ENCODE results near the gene PMVK. TPM values are rescaled to one million over a fixed set of nuclear protein-coding genes. Genes with fewer than 3 reads are reported as not detected.

Gene PMVK
- total and polyA plus RNA-seq, 4 donors, result 9.7 to 37.3 (median 18.6) TPM

GRCh38 chr1:154896771-154897286, 39.7 kb downstream of the PMVK start:
- H3K27me3 ChIP-seq (ENCODE audit: control insufficient read depth in 4 of 4, insufficient read depth in 4 of 4, low read length in 3 of 4), result no peaks in the 10 kb centered on the region
- H3K9ac ChIP-seq (ENCODE audit: low read depth in 1 of 2, low read length in 2 of 2), result no peak overlapping the region
- no peak for TF ChIP-seq GABPA (IDR thresholded peaks at IDR 0.05 in 1 of 2, conservative IDR thresholded peaks at IDR 0.05 in 1 of 2)
- TF ChIP-seq CTCF (IDR thresholded peaks at IDR 0.05; ENCODE audit: low read depth, low read length, missing input control), result no peak
- no peak for TF ChIP-seq FOXA2 (IDR thresholded peaks at IDR 0.05)
- TF ChIP-seq FOXA1 (IDR thresholded peaks at IDR 0.05), result no peak
- H3K27ac ChIP-seq (ENCODE audit: low read depth in 1 of 2, low read length in 2 of 2), result no peak overlapping the region
- 92% methylated on average over 10 of the region's 10 CpGs for WGBS
- DNase-seq (ENCODE audit: low spot score), result no peak
- no peaks in the 10 kb centered on the region for H3K36me3 ChIP-seq (ENCODE audit: control insufficient read depth in 4 of 4, insufficient read depth in 3 of 4, low read depth in 1 of 4, low read length in 3 of 4)
- no peaks in the 10 kb centered on the region for H3K4me1 ChIP-seq (ENCODE audit: control insufficient read depth in 4 of 4, insufficient read depth in 4 of 4, low read length in 3 of 4)
- no peak overlapping the region for H3K4me3 ChIP-seq (ENCODE audit: low read depth in 1 of 3, low read length in 3 of 3)
- no peaks in the 10 kb centered on the region for H3K9me3 ChIP-seq (ENCODE audit: control insufficient read depth in 4 of 4, low read length in 3 of 4)

GRCh38 chr1:154895798-154896197, 40.7 kb downstream of the PMVK start:
- Histone ChIP-seq H3K4me1 (ENCODE audit: control insufficient read depth in 4 of 4, insufficient read depth in 4 of 4, low read length in 3 of 4) (no peaks in the 10 kb centered on the region), H3K27me3 (ENCODE audit: control insufficient read depth in 4 of 4, insufficient read depth in 4 of 4, low read length in 3 of 4) (no peaks in the 10 kb centered on the region), H3K9me3 (ENCODE audit: control insufficient read depth in 4 of 4, low read length in 3 of 4) (no peaks in the 10 kb centered on the region), H3K9ac (ENCODE audit: low read depth in 1 of 2, low read length in 2 of 2) (no peak overlapping the region), H3K4me3 (ENCODE audit: low read depth in 1 of 3, low read length in 3 of 3) (no peak overlapping the region), H3K36me3 (ENCODE audit: control insufficient read depth in 4 of 4, insufficient read depth in 3 of 4, low read depth in 1 of 4, low read length in 3 of 4) (no peaks in the 10 kb centered on the region), H3K27ac (ENCODE audit: low read depth in 1 of 2, low read length in 2 of 2) (no peak overlapping the region)
- WGBS, result 79% methylated on average over 7 of the region's 7 CpGs
- DNase-seq (ENCODE audit: low spot score), result no peak
- no peak for TF ChIP-seq FOXA2 (IDR thresholded peaks at IDR 0.05)
- no peak for TF ChIP-seq EGR1 (IDR thresholded peaks at IDR 0.05; ENCODE audit: low read depth in 2 of 2)
- TF ChIP-seq ATF3 (IDR thresholded peaks at IDR 0.05), result no peak
- no peak for TF ChIP-seq YY1 (IDR thresholded peaks at IDR 0.05)
- no peak for TF ChIP-seq RAD21 (IDR thresholded peaks at IDR 0.05)
- TF ChIP-seq JUND (IDR thresholded peaks at IDR 0.05), result no peak
- TF ChIP-seq TAF1 (conservative IDR thresholded peaks at IDR 0.05), result no peak
- no peak for TF ChIP-seq SP1 (IDR thresholded peaks at IDR 0.05)
- no peak for TF ChIP-seq RXRA (IDR thresholded peaks at IDR 0.05)
- TF ChIP-seq CTCF (IDR thresholded peaks at IDR 0.05; ENCODE audit: low read depth, low read length, missing input control), result no peak
- TF ChIP-seq GABPA (IDR thresholded peaks at IDR 0.05 in 1 of 2, conservative IDR thresholded peaks at IDR 0.05 in 1 of 2), result no peak
- no peak for TF ChIP-seq REST (IDR thresholded peaks at IDR 0.05)
- TF ChIP-seq HNF4A (conservative IDR thresholded peaks at IDR 0.05), result no peak
- no peak for TF ChIP-seq NR2F2 (IDR thresholded peaks at IDR 0.05)
- TF ChIP-seq MAX (IDR thresholded peaks at IDR 0.05), result no peak
- no peak for TF ChIP-seq FOXA1 (IDR thresholded peaks at IDR 0.05)
- TF ChIP-seq ZBTB33 (IDR thresholded peaks at IDR 0.05), result no peak

Data from liver (tissue), 9 donors.